CD4-positive, alpha-beta T cell treated with Interleukin-4 for 1 hour (primary cell): ENCODE measurements around the gene CMIP.
"Not testable (repeated sequence)": the region's sequence is repeated elsewhere in the genome, so short reads cannot be mapped to it uniquely, and the experiment has no call there.

Experiments
- DNase-seq, 2 donors: peaks; one replicate each; pipeline ENCODE4 v3.0.0-alpha.2; 2020 to 2022

The CMIP gene

DNA sequence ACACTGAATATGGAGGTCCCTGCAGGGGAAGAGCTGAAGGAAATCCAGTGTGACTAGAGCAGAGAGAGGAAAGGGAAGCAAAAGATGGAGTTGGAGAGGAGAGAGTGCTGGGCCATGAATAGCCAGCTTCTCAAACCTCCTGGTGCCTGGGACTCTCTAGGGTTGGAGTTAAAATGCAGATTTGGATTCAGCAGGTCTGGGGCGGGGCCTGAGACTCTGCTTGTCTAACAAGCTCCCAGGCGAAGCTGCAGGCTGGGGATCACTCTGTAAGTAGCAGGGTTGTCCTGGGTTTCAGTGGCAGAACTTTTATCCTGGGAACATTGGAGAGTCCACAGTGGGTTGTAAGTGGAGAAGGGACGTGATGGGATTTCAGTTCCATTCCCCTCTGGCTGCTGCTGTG lies 231.1 kb downstream of the CMIP start:
- no peak for DNase-seq

DNA sequence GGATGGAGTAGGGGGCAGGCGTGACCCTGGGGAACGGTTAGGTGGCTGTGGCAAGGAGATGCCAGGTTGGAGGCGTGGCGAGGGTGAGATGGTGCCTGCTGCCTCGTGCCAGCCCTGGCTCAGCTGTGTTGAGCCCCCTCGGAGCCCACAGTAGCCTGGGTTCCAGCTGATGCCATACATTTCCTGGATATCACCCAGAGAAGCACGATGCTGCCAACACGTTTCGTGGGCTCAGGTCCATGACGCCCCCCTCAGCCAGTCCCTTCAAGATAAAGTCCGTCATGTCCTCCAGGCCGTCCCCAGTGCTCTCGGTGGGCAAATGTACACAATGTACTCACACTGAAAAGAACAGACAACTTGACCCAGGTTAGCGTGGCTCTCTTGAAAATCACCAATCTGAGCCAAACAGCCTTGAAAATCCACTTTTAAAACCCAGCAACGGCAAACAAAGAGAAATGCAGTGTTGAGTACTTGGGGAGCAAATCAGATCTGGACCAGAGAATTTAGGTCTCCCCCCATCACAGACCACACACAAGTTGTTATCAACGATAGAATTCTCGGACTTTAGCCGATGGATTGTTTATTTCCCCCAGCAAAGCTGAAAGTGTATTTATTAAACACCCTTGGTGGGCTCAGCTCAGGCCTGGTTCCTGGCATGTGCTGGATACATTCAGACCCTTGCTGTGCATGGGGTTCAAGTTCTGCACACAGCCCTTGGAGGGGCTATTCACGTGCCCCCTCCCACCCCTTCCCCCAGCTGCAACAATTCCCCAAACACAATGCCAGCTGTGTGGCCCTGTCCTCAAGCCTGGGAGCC lies 231.7 kb downstream of the CMIP start:
- DNase-seq = no peak

DNA sequence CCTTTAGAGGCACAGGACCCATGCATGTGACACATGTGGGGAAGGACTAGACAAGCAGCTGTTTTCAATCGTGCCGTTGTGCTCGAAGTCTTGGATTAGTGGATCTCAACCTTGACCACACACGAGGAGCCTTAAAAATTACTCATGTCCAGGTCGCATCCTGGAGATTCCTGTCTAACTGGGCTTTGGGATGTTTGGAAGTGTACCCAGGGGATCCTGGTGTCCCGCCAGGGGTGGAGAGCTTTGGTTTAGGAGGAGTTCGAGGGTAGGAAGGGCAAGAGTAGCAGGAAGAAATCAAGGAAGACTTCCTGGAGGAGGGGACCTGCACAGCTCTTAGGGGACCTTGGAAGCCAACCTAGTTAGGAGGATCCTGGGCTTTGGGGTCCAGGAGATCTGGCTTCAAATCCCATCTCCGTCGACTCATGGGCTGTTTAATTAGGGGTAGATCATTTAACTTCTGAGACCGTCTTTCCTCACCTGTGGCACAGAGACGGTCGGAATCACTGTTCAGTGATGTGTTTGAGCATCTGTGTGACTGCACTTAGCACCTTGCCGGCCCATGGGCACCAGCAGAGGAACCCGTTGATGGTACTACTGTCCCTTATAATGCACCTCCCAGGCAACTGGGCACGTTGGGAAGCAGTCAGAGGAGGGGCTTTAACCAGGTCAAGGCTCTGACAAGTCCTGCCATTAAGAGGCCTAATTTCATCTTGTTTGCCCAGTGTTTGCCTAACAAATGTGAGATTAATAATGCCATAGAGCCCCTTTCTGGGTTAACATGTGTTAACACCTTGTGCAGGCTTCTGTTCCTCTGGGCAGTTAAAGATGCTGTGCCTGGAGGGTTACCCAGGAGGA lies 232.5 kb downstream of the CMIP start:
- DNase-seq = no peak

DNA sequence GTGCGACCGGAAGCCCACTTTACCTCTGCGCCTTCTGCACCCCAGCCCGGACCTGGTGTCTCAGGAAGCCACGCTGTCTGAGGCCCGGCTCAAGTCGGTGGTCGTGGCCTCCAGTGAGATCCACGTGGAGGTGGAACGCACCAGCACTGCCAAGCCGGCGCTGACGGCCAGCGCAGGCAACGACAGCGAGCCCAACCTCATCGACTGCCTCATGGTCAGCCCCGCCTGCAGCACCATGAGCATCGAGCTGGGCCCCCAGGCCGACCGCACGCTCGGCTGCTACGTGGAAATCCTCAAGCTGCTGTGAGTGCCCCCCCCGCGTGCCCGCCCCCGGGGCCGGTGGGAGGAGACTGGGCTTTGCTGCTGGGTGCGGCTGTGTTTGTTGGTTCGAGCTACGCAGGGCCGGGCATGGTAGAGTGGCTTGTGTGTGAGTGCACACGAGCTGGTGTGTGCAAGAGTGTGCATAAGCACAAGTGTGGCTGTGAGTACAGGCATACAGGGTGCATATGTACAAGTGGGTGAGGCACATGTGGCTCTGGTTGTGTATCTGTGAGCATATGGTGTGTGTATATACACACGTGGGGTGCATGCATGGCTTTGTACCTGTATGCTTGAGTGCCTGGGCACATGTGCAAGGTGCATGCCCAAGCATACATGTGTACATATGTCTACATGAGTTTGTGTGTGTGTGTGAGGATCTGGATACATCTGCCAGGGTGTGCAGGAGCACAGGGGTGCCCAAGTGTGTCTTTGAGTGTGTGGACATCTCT lies 233.9 kb downstream of the CMIP start:
- no peak for DNase-seq

- DNase-seq = no peak
Measured at GRCh38 chr16:81679721-81680430, 235.3 kb downstream of the CMIP start.

DNA sequence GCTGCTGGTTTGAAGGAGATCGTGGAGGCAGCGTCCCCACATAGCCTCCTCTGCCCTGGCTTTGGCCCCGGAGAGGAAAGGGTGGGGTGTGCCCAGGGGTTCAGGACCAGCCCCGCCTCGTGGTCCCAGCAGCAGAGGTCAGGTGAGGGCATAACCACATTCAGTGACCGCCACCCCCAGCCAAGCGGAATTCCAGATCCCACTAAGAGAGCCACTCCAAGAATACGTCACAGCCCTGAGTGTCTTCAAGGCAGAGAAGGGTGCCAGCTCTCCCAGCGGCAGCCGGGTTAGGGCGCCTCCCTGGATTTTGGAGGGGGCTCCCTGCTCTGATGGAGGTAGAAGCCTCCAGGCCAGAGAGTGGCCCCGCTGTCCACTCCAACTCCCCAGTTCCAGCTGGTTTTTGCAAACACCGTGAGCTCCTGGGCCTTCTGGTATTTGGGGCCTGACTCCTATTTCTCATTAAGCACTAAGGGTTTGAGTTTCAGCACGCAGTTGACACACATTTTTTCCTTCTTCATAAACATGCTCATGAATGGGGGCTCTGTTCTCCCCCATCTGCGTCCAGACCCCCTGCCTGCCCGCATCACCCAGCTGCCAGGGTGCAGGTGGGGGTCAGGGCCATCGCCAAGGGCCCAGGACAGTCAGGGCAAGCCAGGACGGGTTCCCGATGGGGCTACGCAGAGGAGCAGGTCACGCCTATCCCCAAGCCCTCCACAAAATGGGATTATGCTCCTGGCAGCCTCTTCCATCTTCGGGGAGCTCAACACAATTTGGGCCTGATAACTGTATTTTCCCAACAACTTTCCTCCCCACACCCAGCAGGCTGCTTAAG lies 236.1 kb downstream of the CMIP start:
- no peak for DNase-seq

GRCh38 chr16:81681311-81681710 lies 236.7 kb downstream of the CMIP start:
- no peak for DNase-seq

DNA sequence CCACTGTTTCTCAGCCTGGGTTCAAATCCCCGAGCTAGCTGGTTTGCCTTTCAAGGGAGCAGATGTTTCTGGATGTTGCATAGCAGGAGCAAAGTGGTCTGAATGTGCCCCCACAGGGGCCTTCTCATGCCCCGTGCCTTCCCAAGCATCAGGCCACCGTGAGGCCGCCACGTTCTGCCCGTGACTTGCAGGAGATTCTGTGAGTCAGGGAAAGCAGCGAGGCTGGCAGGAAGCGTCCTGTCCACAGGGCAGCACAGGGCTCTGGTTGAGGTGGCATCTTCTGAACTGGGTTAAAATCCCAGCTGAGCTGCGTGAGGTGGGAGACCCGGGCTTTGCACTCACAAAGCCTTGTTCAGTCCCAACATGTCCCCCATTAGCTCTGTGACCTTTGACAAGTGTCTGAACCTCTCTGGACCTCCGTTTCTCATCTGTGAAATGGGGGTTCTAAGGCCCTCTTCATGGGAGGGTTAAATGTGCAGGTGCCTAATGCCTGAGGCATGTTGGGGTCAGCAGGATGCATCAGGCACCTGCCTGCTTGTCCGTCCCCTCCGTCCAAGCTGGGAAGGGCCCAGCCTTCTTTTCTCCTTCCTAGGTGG lies 239.7 kb downstream of the CMIP start:
- no peak for DNase-seq

GRCh38 chr16:81684901-81685300 lies 240.3 kb downstream of the CMIP start:
- no peak for DNase-seq

GRCh38 chr16:81686391-81687130 lies 242.0 kb downstream of the CMIP start:
- DNase-seq = no peak

- no peak for DNase-seq
Measured at GRCh38 chr16:81687131-81687456, 242.5 kb downstream of the CMIP start.

DNA sequence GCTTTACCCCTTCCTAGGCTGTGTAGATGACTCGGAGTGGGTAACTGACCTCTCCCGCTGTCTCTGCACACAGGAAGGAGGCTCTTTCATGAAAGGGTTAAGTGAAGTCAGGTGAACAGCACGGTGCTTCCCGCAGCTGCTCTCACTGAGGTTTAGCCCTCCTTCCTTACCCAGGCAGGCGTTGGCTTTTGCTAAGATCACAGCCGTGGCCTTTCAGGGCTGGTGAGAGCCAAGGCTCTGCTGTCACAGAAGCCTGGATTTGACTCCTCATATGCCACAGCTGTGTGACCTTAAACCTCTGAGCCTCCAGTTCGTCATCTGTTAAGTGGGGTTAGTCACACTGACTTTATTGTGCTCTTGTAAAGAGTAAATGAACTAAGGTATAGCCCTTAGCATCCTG lies 243.6 kb downstream of the CMIP start:
- DNase-seq = no peak

DNA sequence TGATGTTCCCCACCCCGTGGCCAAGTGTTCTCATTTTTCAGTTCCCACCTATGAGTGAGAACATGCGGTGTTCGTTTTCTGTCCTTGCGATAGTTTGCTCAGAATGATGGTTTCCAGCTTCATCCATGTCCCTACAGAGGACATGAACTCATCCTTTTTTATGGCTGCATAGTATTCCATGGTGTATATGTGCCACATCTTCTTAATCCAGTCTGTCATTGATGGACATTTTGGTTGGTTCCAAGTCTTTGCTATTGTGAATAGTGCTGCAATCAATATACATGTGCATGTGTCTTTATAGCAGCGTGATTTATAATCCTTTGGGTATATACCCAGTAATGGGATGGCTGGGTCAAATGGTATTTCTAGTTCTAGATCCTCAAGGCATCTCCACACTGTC lies 244.2 kb downstream of the CMIP start:
- not testable (repeated sequence) for DNase-seq

DNA sequence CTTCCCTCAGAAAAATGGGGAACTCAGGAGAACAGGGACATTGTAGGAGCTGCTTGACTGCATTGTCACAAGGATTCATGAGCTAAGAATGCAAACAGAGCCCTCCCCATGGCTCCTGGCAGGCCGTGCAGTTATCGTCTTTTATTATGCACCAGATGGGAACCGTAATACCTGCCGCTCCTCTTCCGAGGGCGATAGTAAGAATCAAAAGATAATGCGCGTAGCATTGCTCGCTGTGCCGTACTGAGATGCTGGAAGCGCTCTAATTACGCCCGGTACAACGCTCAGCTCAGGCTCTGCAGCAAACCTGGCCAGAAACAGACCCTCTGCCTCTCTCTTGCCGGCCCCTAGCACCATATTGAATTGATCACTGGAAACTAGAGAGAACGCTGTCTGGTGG lies 247.4 kb downstream of the CMIP start:
- DNase-seq = no peak

GRCh38 chr16:81692571-81692970 lies 248.0 kb downstream of the CMIP start:
- no peak for DNase-seq

GRCh38 chr16:81693041-81693743 lies 248.6 kb downstream of the CMIP start:
- DNase-seq = no peak

DNA sequence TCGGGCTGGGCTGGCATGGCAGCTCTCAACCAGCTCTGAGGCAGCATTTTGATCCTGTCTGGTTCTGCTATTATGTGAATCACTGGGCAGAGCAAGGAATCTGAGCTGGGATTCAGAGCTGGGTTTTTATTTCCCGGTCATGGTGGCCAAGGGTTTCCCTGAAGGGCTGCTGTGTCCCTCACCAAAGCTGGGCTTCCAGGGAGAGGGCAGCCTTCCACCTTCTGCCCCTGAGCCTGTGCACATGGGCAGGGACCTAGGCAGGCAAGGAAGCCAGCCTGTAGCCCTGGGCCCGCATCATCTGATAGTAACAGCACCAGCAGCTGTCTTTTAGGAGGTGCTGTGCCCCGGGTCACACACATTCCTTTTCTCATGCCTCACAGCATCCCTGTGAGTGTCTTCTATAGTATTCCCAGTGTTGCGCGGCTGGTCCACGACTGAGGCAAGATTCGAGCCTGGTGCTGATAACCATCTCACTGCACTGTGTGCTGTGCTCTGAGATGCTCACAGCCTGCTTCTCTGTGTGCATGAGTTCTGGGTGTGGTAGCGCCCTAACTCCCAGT lies 249.2 kb downstream of the CMIP start:
- no peak for DNase-seq

- no peak for DNase-seq
Measured at GRCh38 chr16:81694494-81695280, 250.1 kb downstream of the CMIP start.
